Nephron (organoid): ENCODE results near the gene NOL4L.

ENCODE experiments used
- H3K27ac Mint-ChIP-seq, 3 experiments: 2 replicates each; pipeline ENCODE4 v1.8.0; 2020; ENCODE audit warnings: mixed read lengths in 3 of 3, mild to moderate bottlenecking in 2 of 3, moderate library complexity in 1 of 3
- H3K27me3 Mint-ChIP-seq: 2 replicates; pipeline ENCODE4 v1.8.0; 2021; ENCODE audit warnings: low read depth, mild to moderate bottlenecking, moderate library complexity, mixed read lengths
- H3K36me3 Mint-ChIP-seq: 2 replicates; pipeline ENCODE4 v1.8.0; 2020; ENCODE audit warnings: low read depth, mixed read lengths
- H3K4me1 Mint-ChIP-seq: 2 replicates; pipeline ENCODE4 v1.8.0; 2020; ENCODE audit warnings: mixed read lengths
- H3K4me3 Mint-ChIP-seq, 3 experiments: 2 replicates each; pipeline ENCODE4 v1.8.0; 2020; ENCODE audit warnings: mild to moderate bottlenecking in 3 of 3, mixed read lengths in 3 of 3, moderate library complexity in 2 of 3
- H3K9me3 Mint-ChIP-seq: 2 replicates; pipeline ENCODE4 v1.8.0; 2020; ENCODE audit warnings: mixed read lengths
- TF ChIP-seq, protein P1 (sequence below), 3 experiments: fragments of 200-600 bp; sonication (generic); IDR thresholded peaks; one replicate each; pipeline ENCODE4 v1.5.0; 2021; ENCODE audit warnings: antibody characterized with exemption in 3 of 3; ENCODE audit not compliant: unreplicated experiment in 3 of 3

Gene NOL4L

DNA sequence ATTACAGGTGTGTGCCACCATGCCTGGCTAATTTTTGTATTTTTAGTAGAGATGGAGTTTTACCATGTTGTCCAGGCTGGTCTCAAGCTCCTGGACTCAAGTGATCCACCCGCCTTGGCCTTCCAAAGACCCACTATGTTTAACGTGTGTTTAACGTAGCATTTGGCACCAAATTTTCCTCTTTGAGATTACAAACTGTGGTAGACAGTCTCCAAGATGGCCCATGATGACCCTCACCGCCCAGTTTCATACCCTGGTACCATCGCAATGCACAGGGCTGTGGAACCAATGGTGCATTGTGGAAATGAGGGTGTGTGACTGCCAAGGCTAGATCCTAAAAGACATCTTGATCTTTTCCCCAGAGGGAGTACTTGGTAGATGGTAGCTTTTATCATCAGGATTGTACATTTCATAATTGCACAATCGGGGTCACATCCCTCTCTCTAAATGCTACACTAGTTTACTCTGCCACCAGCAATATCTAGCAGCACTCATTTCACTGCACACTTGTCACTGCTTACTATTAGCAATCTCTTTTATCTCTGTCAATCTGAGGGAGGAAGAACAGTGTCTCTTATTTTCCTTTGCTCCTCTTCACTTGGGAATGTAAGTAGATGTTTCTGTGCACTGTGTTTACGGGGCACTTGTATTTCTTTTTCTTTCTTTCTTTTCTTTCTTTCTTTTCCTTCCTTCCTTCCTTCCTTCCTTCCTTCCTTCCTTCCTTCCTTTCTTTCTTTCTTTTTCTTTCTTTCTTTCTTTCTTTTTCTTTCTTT is 96.9 kb downstream of the NOL4L start:
- H3K4me1 Mint-ChIP-seq, result peaks cover 14% of the 10 kb centered on the region
- TF ChIP-seq, protein P1, sequence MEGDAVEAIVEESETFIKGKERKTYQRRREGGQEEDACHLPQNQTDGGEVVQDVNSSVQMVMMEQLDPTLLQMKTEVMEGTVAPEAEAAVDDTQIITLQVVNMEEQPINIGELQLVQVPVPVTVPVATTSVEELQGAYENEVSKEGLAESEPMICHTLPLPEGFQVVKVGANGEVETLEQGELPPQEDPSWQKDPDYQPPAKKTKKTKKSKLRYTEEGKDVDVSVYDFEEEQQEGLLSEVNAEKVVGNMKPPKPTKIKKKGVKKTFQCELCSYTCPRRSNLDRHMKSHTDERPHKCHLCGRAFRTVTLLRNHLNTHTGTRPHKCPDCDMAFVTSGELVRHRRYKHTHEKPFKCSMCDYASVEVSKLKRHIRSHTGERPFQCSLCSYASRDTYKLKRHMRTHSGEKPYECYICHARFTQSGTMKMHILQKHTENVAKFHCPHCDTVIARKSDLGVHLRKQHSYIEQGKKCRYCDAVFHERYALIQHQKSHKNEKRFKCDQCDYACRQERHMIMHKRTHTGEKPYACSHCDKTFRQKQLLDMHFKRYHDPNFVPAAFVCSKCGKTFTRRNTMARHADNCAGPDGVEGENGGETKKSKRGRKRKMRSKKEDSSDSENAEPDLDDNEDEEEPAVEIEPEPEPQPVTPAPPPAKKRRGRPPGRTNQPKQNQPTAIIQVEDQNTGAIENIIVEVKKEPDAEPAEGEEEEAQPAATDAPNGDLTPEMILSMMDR (IDR thresholded peaks at IDR 0.05; ENCODE audit: unreplicated experiment in 3 of 3), result no peak
- peaks cover 9% of the 10 kb centered on the region for H3K36me3 Mint-ChIP-seq
- H3K27me3 Mint-ChIP-seq, result peaks cover 4% of the 10 kb centered on the region
- no peak overlapping the region for H3K27ac Mint-ChIP-seq
- H3K9me3 Mint-ChIP-seq, result no peaks in the 10 kb centered on the region
- no peak overlapping the region for H3K4me3 Mint-ChIP-seq

DNA sequence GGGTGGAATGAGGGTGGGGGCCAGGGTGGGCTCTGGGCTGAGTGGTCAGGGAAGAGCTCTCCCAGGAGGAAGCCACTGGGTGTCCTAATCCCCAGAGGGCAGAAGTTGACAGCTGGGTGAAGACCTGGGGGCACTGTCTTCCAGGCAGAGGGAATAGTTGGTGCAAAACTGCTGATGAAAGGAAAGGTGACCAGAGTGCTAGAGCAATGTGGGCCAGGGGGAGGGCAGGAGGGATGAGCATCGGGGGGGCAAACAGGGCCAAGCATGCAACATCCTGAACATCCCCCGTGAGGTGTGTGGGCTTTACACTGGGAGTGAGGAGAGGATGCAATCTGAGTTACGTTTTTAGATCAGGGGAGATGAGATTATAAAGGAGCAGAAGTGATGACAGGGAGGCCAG is 97.8 kb downstream of the NOL4L start:
- H3K9me3 Mint-ChIP-seq, result no peaks in the 10 kb centered on the region
- H3K27ac Mint-ChIP-seq, result no peak overlapping the region
- H3K27me3 Mint-ChIP-seq, result peaks cover 4% of the 10 kb centered on the region
- TF ChIP-seq, protein P1 (IDR thresholded peaks at IDR 0.05; ENCODE audit: unreplicated experiment in 3 of 3), result no peak
- H3K36me3 Mint-ChIP-seq, result peaks cover 9% of the 10 kb centered on the region
- peaks cover 14% of the 10 kb centered on the region for H3K4me1 Mint-ChIP-seq
- no peak overlapping the region for H3K4me3 Mint-ChIP-seq

DNA sequence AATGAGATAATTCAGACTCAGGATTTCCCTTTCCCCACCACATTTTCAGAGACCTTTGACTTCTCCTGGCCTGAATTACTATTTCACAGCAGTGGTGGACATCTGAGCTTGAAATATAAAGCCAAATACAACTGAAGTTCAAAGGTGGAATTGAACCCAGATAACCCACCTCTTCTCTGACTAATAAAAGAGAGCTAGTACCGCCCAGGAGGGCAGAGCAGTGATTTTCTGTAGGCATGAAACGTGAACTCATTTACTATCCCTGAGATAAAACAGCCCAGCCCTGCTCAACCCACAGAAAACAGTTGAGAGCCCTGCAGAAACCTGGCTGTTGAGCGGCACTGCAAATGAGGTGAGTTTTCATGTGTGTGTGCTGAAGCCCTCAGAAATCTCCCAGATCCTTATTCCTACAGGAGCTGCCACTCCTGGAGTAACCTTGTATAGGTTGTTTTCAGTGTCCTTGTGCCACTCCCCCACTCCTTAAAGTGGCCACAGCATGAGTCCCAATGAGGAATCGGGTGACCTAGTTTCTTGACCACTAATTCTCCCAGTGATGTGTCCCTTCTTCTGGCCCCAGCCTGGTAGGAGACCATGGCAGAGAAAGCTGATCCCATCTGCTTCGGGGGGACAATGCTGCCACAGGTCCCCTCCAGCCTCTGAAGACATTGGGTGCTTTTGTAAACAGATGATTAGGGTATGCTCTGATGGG is 99.2 kb downstream of the NOL4L start:
- Mint-ChIP-seq H3K9me3 (no peaks in the 10 kb centered on the region), H3K4me1 (peaks cover 20% of the 10 kb centered on the region), H3K4me3 (peak overlapping the region; percentile 81 to 91 (median 90)), H3K27me3 (peaks cover 4% of the 10 kb centered on the region), H3K27ac (peak overlapping the region; percentile 48 to 97 (median 96)), H3K36me3 (peaks cover 9% of the 10 kb centered on the region)
- TF ChIP-seq, protein P1 (IDR thresholded peaks at IDR 0.05; ENCODE audit: unreplicated experiment in 3 of 3), result no peak

DNA sequence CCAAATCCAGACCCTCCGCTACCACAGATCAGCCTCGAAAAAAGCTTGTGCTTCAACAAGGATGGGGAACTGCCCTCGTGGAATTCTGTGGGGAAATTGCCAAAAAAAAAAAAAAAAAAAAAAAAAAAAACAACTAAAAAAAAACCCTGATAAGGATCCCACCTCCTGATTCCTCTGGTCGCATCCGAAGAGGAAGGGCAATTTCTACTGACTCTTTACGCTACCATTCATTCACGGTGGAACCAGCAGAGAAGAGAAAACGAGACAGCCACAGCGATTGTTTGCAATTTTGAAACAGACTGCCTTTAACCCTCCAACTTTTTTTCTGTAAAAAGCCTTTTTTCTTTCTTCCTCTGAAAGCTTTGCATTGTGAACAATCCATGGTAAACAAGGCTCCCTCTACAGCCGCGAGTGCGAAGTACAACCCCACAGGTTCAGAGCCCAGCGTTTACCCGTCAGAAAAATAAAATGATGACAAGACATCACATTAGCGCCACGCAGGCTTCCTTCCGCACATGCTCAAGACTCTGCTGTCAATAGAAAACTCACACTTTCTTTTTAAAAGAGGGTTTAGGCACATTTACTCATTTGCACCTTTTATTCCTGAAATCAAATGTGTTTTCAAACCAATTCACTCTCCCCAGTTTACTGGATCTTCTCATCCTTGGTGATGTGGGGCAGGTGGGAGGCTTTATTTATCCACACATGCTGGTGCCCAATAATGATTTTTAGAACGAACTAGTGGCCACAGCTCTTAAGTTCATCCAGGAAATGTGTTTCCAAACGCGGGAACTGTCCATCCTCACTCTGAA is 100.0 kb downstream of the NOL4L start:
- TF ChIP-seq, protein P1 (IDR thresholded peaks at IDR 0.05; ENCODE audit: unreplicated experiment in 3 of 3), result peak; percentile 82 to 87 (median 85)
- Mint-ChIP-seq H3K36me3 (peaks cover 9% of the 10 kb centered on the region), H3K4me1 (peaks cover 27% of the 10 kb centered on the region), H3K9me3 (no peaks in the 10 kb centered on the region), H3K4me3 (peak overlapping the region; percentile 81 to 91 (median 90)), H3K27me3 (peaks cover 4% of the 10 kb centered on the region), H3K27ac (peak overlapping the region; percentile 96 to 98 (median 97))

DNA sequence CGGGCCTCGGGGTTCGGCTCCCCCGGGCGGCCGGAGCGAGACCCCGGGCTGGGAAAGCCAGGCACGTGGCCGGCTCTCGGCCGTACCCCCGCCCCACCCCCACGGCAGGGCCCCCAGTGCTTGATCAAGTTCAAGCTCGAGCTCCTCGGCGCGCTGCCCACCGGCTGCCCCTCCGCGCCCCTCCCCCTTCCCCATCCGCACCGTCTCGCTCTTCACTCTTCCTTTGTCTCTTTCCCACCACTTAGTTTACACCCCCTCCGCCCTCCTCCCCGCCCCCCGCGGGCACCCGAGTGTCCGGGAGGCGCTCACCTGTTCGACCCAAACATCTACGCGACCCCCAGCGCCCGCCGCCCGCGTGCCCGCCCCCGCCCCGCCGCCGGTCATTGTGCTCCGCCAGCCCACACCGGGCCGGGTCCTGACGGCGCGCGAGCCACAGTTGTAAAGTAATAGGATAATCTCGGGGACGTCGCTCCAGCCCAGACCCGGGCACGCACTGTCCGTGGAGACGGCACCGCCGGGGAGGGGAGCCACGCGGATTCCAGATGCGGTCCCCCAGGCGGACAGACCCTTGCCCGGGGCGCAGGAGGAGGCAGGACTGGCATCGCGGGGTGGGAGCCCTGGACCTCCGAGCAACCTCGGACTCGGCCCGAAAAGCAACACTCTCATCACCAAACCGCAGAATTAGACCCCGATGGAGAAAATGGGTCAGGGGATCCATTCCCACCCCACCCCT is 100.7 kb downstream of the NOL4L start:
- peak overlapping the region; percentile 81 to 91 (median 90) for H3K4me3 Mint-ChIP-seq
- peak overlapping the region; percentile 96 to 98 (median 97) for H3K27ac Mint-ChIP-seq
- peaks cover 9% of the 10 kb centered on the region for H3K36me3 Mint-ChIP-seq
- H3K27me3 Mint-ChIP-seq, result peaks cover 4% of the 10 kb centered on the region
- TF ChIP-seq, protein P1 (IDR thresholded peaks at IDR 0.05; ENCODE audit: unreplicated experiment in 3 of 3), result no peak
- H3K9me3 Mint-ChIP-seq, result no peaks in the 10 kb centered on the region
- peaks cover 35% of the 10 kb centered on the region for H3K4me1 Mint-ChIP-seq
